K562 (cell line): ENCODE results near the gene BLOC1S4. TPM values are rescaled to one million over a fixed set of nuclear protein-coding genes. Genes with fewer than 3 reads are reported as not detected.

Experiments used
- BCL6 ChIP-seq: fragments of 250-450 bp; sonication (Bioruptor Pico); IDR thresholded peaks from 2 replicates; pipeline ENCODE4 v1.4.0; 2020
- BCOR ChIP-seq: fragments of 450-650 bp; IDR thresholded peaks from 2 replicates; pipeline ENCODE4 v1.6.1; 2016
- CBX8 ChIP-seq: fragments of 200-600 bp; sonication (generic); IDR thresholded peaks from 2 replicates; pipeline ENCODE4 v1.6.1; 2012; ENCODE audit warnings: borderline replicate concordance, mixed run types, low read depth, mild to moderate bottlenecking, moderate library complexity, mixed read lengths, low read length, control low read depth, inconsistent platforms; ENCODE audit not compliant: poor library complexity, severe bottlenecking; ENCODE audit errors: extremely low read depth
- CEBPZ ChIP-seq: fragments of 150-350 bp; IDR thresholded peaks from 2 replicates; pipeline ENCODE4 v1.6.1; 2014; ENCODE audit warnings: low read depth, mild to moderate bottlenecking, low read length, borderline replicate concordance
- GTF3C2 ChIP-seq: IDR thresholded peaks from 3 replicates; pipeline ENCODE4 v1.6.1; 2011; ENCODE audit warnings: borderline replicate concordance, mild to moderate bottlenecking, moderate library complexity; ENCODE audit not compliant: insufficient read length; ENCODE audit errors: extremely low read depth
- HIVEP1 ChIP-seq: fragments of 250-450 bp; sonication (Bioruptor Pico); IDR thresholded peaks from 2 replicates; pipeline ENCODE4 v1.4.0; 2020; ENCODE audit warnings: mild to moderate bottlenecking
- ID3 ChIP-seq, 2 experiments: fragments of 250-450 bp in 1 of 2; fragments of 450-650 bp in 1 of 2; sonication (Bioruptor Pico) in 1 of 2; IDR thresholded peaks; 2 replicates each; pipeline versions ENCODE4 v1.6.1 to v1.8.0; 2016 to 2021; ENCODE audit warnings: mild to moderate bottlenecking in 2 of 2, moderate library complexity in 2 of 2, missing compliant biosample characterization in 1 of 2, missing genetic modification characterization in 1 of 2
- MCM7 ChIP-seq, 2 experiments: fragments of 450-650 bp; IDR thresholded peaks; 2 replicates each; pipeline ENCODE4 v1.6.1; 2016 to 2018
- POLR3A ChIP-seq: IDR thresholded peaks from 2 replicates; pipeline ENCODE4 v1.6.1; 2011; ENCODE audit warnings: borderline replicate concordance, mild to moderate bottlenecking, moderate library complexity; ENCODE audit not compliant: insufficient read length, insufficient read depth; ENCODE audit errors: extremely low read depth
- RBM39 ChIP-seq: fragments of 200-400 bp; formaldehyde crosslinking; optimal IDR thresholded peaks from 2 replicates; pipeline ENCODE3; 2018; ENCODE audit warnings: low read depth, low read length
- ZBTB1 ChIP-seq: sonication (generic); formaldehyde crosslinking; IDR thresholded peaks from 2 replicates; pipeline ENCODE4 v1.8.1; 2023; ENCODE audit warnings: missing genetic modification reagents, low read depth, mild to moderate bottlenecking, borderline replicate concordance
- ZNF239 ChIP-seq: fragments of 250-450 bp; sonication (Bioruptor Pico); IDR thresholded peaks from 2 replicates; pipeline ENCODE4 v1.4.0; 2020; ENCODE audit warnings: mild to moderate bottlenecking
- ZNF764 ChIP-seq: fragments of 250-450 bp; sonication (Bioruptor Pico); IDR thresholded peaks from 2 replicates; pipeline ENCODE4 v1.4.0; 2020; ENCODE audit warnings: low read depth, mild to moderate bottlenecking, moderate library complexity
- polyA plus RNA-seq, 8 experiments: library from polyadenylated mRNA; depleted of rRNA in 4 of 8; stranded (reverse) in 5 of 8; unstranded in 3 of 8; fragments of >200 nt; fragmentation: Nextera tagmentation in 2 of 8; fragmentation: Illumina TruSeq in 1 of 8; extraction: Ambion mirVana in 2 of 8; extraction: Trizol in 1 of 8; gene quantifications; 2 replicates each; pipeline versions ENCODE4 v1.2.1 to v1.2.3, GENCODE V29; 2011 to 2014; ENCODE audit warnings: inconsistent platforms in 1 of 8, missing spikeins in 1 of 8
- total RNA-seq, 7 experiments: library from RNA; depleted of rRNA in 6 of 7; stranded (reverse); fragments of >200 nt in 6 of 7; fragmentation: Illumina TruSeq in 2 of 7; extraction: Trizol in 2 of 7; gene quantifications; 2 replicates each; pipeline versions ENCODE4 v1.2.1 to v1.2.3, GENCODE V29; 2011 to 2021; ENCODE audit warnings: low replicate concordance in 1 of 7
- TF ChIP-seq, protein P1 (sequence below): IDR thresholded peaks from 2 replicates; pipeline ENCODE4 v1.6.1; 2011; ENCODE audit not compliant: insufficient read length; ENCODE audit errors: extremely low read depth
- TF ChIP-seq, protein P2 (sequence below): sonication (generic); formaldehyde crosslinking; IDR thresholded peaks from 2 replicates; pipeline ENCODE4 v1.8.0; 2022; ENCODE audit warnings: mild to moderate bottlenecking, missing genetic modification reagents

Gene BLOC1S4
- total and polyA plus RNA-seq, 9 of the 15 experiments (the other 6 are each of a cell fraction or from before 2014, with no cell fraction given), result 3.1 to 31.6 (median 11.2) TPM

GRCh38 chr4:6732441-6733357 lies 16.7 kb downstream of the BLOC1S4 start (continued):
- TF ChIP-seq HIVEP1 (CRISPR knock-in tag) (no peak; the same call in 1 of the 2 replicates), POLR3A (no peak), GTF3C2 (no peak), BCOR (no peak), CEBPZ (no peak), ZBTB1 (CRISPR knock-in tag) (peak; percentile 70; the same call in 1 of the 2 replicates), BCL6 (CRISPR knock-in tag) (no peak), ZNF239 (peak; percentile 30; the same call in 1 of the 2 replicates), RBM39 (no peak), MCM7 (IDR thresholded peaks at IDR 0.05) (no peak), CBX8 (no peak), ZNF764 (CRISPR knock-in tag) (no peak), ID3 (CRISPR knock-in tag; IDR thresholded peaks at IDR 0.05) (no peak), ID3 (tag; IDR thresholded peaks at IDR 0.05) (0 out of 2 replicates have a peak, but pooled peaks have one; percentile 54)
- TF ChIP-seq, protein P1, sequence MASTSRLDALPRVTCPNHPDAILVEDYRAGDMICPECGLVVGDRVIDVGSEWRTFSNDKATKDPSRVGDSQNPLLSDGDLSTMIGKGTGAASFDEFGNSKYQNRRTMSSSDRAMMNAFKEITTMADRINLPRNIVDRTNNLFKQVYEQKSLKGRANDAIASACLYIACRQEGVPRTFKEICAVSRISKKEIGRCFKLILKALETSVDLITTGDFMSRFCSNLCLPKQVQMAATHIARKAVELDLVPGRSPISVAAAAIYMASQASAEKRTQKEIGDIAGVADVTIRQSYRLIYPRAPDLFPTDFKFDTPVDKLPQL, result no peak
- TF ChIP-seq, protein P2, sequence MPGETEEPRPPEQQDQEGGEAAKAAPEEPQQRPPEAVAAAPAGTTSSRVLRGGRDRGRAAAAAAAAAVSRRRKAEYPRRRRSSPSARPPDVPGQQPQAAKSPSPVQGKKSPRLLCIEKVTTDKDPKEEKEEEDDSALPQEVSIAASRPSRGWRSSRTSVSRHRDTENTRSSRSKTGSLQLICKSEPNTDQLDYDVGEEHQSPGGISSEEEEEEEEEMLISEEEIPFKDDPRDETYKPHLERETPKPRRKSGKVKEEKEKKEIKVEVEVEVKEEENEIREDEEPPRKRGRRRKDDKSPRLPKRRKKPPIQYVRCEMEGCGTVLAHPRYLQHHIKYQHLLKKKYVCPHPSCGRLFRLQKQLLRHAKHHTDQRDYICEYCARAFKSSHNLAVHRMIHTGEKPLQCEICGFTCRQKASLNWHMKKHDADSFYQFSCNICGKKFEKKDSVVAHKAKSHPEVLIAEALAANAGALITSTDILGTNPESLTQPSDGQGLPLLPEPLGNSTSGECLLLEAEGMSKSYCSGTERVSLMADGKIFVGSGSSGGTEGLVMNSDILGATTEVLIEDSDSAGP (CRISPR knock-in tag), result no peak
